Osteoblast (primary cell): ENCODE measurements around the gene PTN. TPM values are rescaled to one million over a fixed set of nuclear protein-coding genes. Genes with fewer than 3 reads are reported as not detected.
"Not testable (repeated sequence)": the region's sequence is repeated elsewhere in the genome, so short reads cannot be mapped to it uniquely, and the experiment has no call there.

ENCODE experiments used
- DNase-seq: peaks from one replicate; pipeline ENCODE4 v3.0.0; 2011; ENCODE audit warnings: low spot score, mixed read lengths; ENCODE audit not compliant: insufficient read length; ENCODE audit errors: missing footprints
- H2AFZ ChIP-seq: 2 replicates; pipeline ENCODE4 v1.6.0; 2011; ENCODE audit warnings: mild to moderate bottlenecking, low read length
- H3K27ac ChIP-seq: 2 replicates; pipeline ENCODE4 v1.5.1; 2011; ENCODE audit warnings: mild to moderate bottlenecking, low read depth, low read length, moderate library complexity
- H3K27me3 ChIP-seq: 2 replicates; pipeline ENCODE4 v1.6.0; 2012; ENCODE audit warnings: mild to moderate bottlenecking, control low read depth, inconsistent platforms, low read length, moderate library complexity; ENCODE audit not compliant: insufficient read depth
- H3K36me3 ChIP-seq: 2 replicates; pipeline ENCODE4 v1.5.1; 2011; ENCODE audit warnings: mild to moderate bottlenecking, low read length, control low read depth, moderate library complexity; ENCODE audit not compliant: insufficient read depth
- H3K4me1 ChIP-seq: 2 replicates; pipeline ENCODE4 v1.5.1; 2011; ENCODE audit warnings: mild to moderate bottlenecking, low read length, control low read depth, moderate library complexity; ENCODE audit not compliant: insufficient read depth
- H3K4me2 ChIP-seq: 2 replicates; pipeline ENCODE4 v1.6.0; 2011; ENCODE audit warnings: mild to moderate bottlenecking, low read length; ENCODE audit not compliant: insufficient read depth
- H3K4me3 ChIP-seq: fragments of 200-600 bp; sonication (generic); 3 replicates; pipeline ENCODE4 v1.5.1; 2012; ENCODE audit warnings: mild to moderate bottlenecking, low read length, inconsistent platforms; ENCODE audit not compliant: insufficient read depth
- H3K79me2 ChIP-seq: 2 replicates; pipeline ENCODE4 v1.6.0; 2012; ENCODE audit warnings: mild to moderate bottlenecking, low read length, control low read depth, inconsistent platforms; ENCODE audit not compliant: insufficient read depth
- H3K9me3 ChIP-seq: 2 replicates; pipeline ENCODE4 v1.5.1; 2011; ENCODE audit warnings: low read depth, low read length, control low read depth
- H4K20me1 ChIP-seq: 2 replicates; pipeline ENCODE4 v1.6.0; 2012; ENCODE audit warnings: mild to moderate bottlenecking, low read length, control low read depth; ENCODE audit not compliant: insufficient read depth
- small RNA-seq: library from RNA; depleted of rRNA; stranded (forward); fragments of <200 nt; gene quantifications from one replicate; pipeline ENCODE3, GENCODE V24; 2012
- total RNA-seq: library from RNA; depleted of rRNA; stranded (reverse); fragments of >200 nt; gene quantifications from 2 replicates; pipeline ENCODE4 v1.2.3, GENCODE V29; 2012
- TF ChIP-seq, protein P1 (sequence below): IDR thresholded peaks from 2 replicates; pipeline ENCODE4 v1.5.1; 2011; ENCODE audit warnings: mild to moderate bottlenecking, low read depth, low read length, moderate library complexity; ENCODE audit errors: extremely low read depth

The PTN gene
- total RNA-seq, 1 donor: 21.0 TPM

DNA sequence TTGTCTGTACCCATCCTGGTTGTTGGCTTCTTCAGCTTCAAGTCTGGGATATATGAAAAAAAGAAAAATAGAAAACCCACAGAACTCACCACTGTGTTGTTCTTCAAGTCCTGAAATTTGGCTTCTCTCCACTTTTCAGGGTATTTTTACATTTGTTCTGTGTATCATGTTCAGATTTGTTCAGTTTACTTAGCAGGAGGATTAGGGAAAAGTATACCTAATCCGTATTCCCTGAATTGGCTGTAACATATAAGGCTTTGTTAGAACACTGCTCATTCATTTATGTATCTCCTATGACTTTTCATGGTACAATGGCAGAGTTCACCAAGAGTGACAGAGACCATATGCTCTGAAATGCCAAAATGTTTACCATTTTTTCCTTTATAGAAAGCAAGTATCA lies 146.9 kb downstream of the PTN start:
- Histone ChIP-seq H3K4me1 (no peaks in the 10 kb centered on the region), H4K20me1 (no peaks in the 10 kb centered on the region), H3K79me2 (no peaks in the 10 kb centered on the region), H3K36me3 (no peaks in the 10 kb centered on the region), H3K4me2 (no peak overlapping the region), H3K27ac (no peak overlapping the region), H3K4me3 (no peak overlapping the region), H3K27me3 (no peaks in the 10 kb centered on the region), H3K9me3 (no peaks in the 10 kb centered on the region), H2AFZ (peak overlapping the region; percentile 76)
- DNase-seq: no peak
- TF ChIP-seq, protein P1, sequence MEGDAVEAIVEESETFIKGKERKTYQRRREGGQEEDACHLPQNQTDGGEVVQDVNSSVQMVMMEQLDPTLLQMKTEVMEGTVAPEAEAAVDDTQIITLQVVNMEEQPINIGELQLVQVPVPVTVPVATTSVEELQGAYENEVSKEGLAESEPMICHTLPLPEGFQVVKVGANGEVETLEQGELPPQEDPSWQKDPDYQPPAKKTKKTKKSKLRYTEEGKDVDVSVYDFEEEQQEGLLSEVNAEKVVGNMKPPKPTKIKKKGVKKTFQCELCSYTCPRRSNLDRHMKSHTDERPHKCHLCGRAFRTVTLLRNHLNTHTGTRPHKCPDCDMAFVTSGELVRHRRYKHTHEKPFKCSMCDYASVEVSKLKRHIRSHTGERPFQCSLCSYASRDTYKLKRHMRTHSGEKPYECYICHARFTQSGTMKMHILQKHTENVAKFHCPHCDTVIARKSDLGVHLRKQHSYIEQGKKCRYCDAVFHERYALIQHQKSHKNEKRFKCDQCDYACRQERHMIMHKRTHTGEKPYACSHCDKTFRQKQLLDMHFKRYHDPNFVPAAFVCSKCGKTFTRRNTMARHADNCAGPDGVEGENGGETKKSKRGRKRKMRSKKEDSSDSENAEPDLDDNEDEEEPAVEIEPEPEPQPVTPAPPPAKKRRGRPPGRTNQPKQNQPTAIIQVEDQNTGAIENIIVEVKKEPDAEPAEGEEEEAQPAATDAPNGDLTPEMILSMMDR: no peak

DNA sequence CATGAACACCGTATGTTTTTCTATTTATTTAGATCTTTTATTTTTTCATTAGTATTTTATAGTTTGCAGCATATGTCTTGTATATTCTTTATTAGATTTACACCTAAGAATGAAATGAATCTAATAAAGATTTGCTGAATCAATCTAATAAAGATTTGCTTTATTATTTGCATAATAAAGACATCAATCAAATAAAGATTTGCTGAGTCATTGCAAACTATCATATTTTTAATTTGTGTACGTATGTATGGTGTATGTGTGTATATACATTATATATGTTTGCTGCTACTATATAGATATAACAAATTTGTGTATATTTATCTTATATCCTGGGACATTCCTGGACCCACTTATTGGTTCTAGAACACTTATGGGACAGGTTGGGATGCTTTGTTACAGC lies 147.5 kb downstream of the PTN start:
- Histone ChIP-seq H3K9me3 (no peaks in the 10 kb centered on the region), H3K79me2 (no peaks in the 10 kb centered on the region), H3K4me3 (no peak overlapping the region), H3K27me3 (no peaks in the 10 kb centered on the region), H2AFZ (peak overlapping the region; percentile 76), H3K36me3 (no peaks in the 10 kb centered on the region), H3K4me2 (no peak overlapping the region), H4K20me1 (no peaks in the 10 kb centered on the region), H3K27ac (no peak overlapping the region), H3K4me1 (no peaks in the 10 kb centered on the region)
- TF ChIP-seq, protein P1: no peak
- DNase-seq: no peak

DNA sequence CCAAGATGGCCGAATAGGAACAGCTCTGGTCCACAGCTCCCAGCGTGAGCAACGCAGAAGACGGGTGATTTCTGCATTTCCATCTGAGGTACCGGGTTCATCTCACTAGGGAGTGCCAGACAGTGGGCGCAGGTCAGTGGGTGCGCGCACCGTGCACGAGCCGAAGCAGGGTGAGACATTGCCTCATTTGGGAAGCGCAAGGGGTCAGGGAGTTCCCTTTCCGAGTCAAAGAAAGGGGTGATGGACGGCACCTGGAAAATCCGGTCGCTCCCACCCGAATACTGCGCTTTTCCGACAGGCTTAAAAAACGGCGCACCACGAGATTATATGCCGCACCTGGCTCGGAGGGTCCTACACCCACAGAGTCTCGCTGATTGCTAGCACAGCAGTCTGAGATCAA lies 161.9 kb downstream of the PTN start:
- DNase-seq, H3K4me2 ChIP-seq, H3K79me2 ChIP-seq, H3K9me3 ChIP-seq, H3K27me3 ChIP-seq, H3K4me1 ChIP-seq, H3K4me3 ChIP-seq, H2AFZ ChIP-seq, H3K27ac ChIP-seq, H4K20me1 ChIP-seq, H3K36me3 ChIP-seq: not testable (repeated sequence)

Small RNAs within 50 kb of the gene (small RNA-seq; reads per million reads assigned to genes)
- not detected for gene RF00136
